HepG2 (cell line): ENCODE results near the gene PTH. TPM values are rescaled to one million over a fixed set of nuclear protein-coding genes. Genes with fewer than 3 reads are reported as not detected.

Experiments used
- ATAC-seq: fragments of 200-7000 bp; cut with Tn5 transposase; 3 replicates; pipeline ENCODE4 v1.9.1; 2020; ENCODE audit warnings: mild to moderate bottlenecking, moderate library complexity
- BruUV-seq: library from RNA; stranded (reverse); fragments of 400-500 nt; replicated peaks from 2 replicates; lab custom pipeline; 2021; lab: Mats Ljungman, UMichigan
- CTCF ChIA-PET: fragments of 300-600 bp; formaldehyde crosslinking; extraction: SDS; loops from one replicate; lab custom pipeline; 2021; ENCODE audit warnings: low total read pairs, inconsistent platforms, low intra/inter-chr PET ratio; lab: Yijun Ruan, JAX
- POLR2A ChIA-PET: fragments of 350-600 bp; sonication (Branson Sonifier 250); formaldehyde crosslinking; loops from one replicate; lab custom pipeline; 2020; ENCODE audit warnings: antibody characterized with exemption, inconsistent platforms; lab: Yijun Ruan, JAX
- DNase-seq: peaks from one replicate; pipeline ENCODE4 v3.0.0-alpha.2; 2015; ENCODE audit warnings: low spot score
- FAIRE-seq: peaks from 3 replicates; lab custom pipeline; 2011; peaks lifted over from hg19 to GRCh38; lab: Jason Lieb, UNC
- H2AFZ ChIP-seq: one replicate; pipeline ENCODE4 v1.6.1; 2011; ENCODE audit warnings: low read length, inconsistent platforms
- H3K27ac ChIP-seq: fragments of 300-600 bp; 3 replicates; pipeline ENCODE4 v1.8.0; 2011; ENCODE audit warnings: mixed run types, mild to moderate bottlenecking, mixed read lengths, low read length, inconsistent platforms; ENCODE audit not compliant: insufficient read depth; ENCODE audit errors: extremely low read length
- H3K27me3 ChIP-seq, 2 experiments: fragments of 200-600 bp in 1 of 2; 2 replicates in 1 of 2; 3 replicates in 1 of 2; pipeline versions ENCODE4 v1.6.0 to v1.8.0; 2011; ENCODE audit warnings: low read length in 2 of 2, mild to moderate bottlenecking in 2 of 2, moderate library complexity in 2 of 2, inconsistent platforms in 1 of 2; ENCODE audit not compliant: insufficient read depth in 2 of 2, control insufficient read depth in 1 of 2
- H3K36me3 ChIP-seq, 2 experiments: fragments of 200-600 bp in 1 of 2; replicated peaks in 1 of 2; 2 replicates in 1 of 2; 3 replicates in 1 of 2; pipeline versions ENCODE4 v1.5.1 to v1.8.0; 2011; ENCODE audit warnings: low read length in 2 of 2, inconsistent platforms in 1 of 2; ENCODE audit not compliant: insufficient read depth in 2 of 2, control insufficient read depth in 1 of 2
- H3K4me1 ChIP-seq: 2 replicates; pipeline ENCODE4 v1.5.1; 2012; ENCODE audit warnings: low read length, inconsistent platforms; ENCODE audit not compliant: insufficient read depth
- H3K4me2 ChIP-seq: 2 replicates; pipeline ENCODE4 v1.6.0; 2011; ENCODE audit warnings: low read depth, low read length, inconsistent platforms
- H3K4me3 ChIP-seq, 3 experiments: fragments of 200-600 bp in 1 of 3; sonication (generic), shearing (Covaris generic) in 1 of 3; replicated peaks in 1 of 3; 2 replicates each; pipeline ENCODE4 v1.5.1; 2011 to 2016; ENCODE audit warnings: low read length in 3 of 3, inconsistent platforms in 2 of 3, low read depth in 2 of 3, mild to moderate bottlenecking in 2 of 3, control low read depth in 1 of 3, mixed read lengths in 1 of 3; ENCODE audit not compliant: insufficient read depth in 1 of 3
- H3K79me2 ChIP-seq: one replicate; pipeline ENCODE4 v1.6.1; 2011; ENCODE audit warnings: low read length, inconsistent platforms; ENCODE audit not compliant: insufficient read depth
- H3K9ac ChIP-seq: 2 replicates; pipeline ENCODE4 v1.6.0; 2011; ENCODE audit warnings: mild to moderate bottlenecking, low read depth, low read length, inconsistent platforms; ENCODE audit not compliant: insufficient read depth
- H3K9me3 ChIP-seq: 2 replicates; pipeline ENCODE4 v1.5.1; 2012; ENCODE audit warnings: mild to moderate bottlenecking, low read length
- H4K20me1 ChIP-seq: 2 replicates; pipeline ENCODE4 v1.6.0; 2011; ENCODE audit warnings: inconsistent platforms, mild to moderate bottlenecking, low read length, moderate library complexity; ENCODE audit not compliant: insufficient read depth
- ATAD3A ChIP-seq: sonication (generic); formaldehyde crosslinking; IDR thresholded peaks from 2 replicates; pipeline ENCODE4 v1.4.0; 2020; ENCODE audit warnings: missing genetic modification reagents
- CEBPB ChIP-seq: IDR thresholded peaks from 2 replicates; pipeline ENCODE4 v1.6.1; 2011; ENCODE audit warnings: low read depth, low read length, improper control_type of control experiment, borderline replicate concordance
- FUBP1 ChIP-seq: sonication (generic); formaldehyde crosslinking; IDR thresholded peaks from 2 replicates; pipeline ENCODE4 v1.5.1; 2020; ENCODE audit warnings: missing genetic modification reagents, mild to moderate bottlenecking, borderline replicate concordance
- MAZ ChIP-seq, 2 experiments: sonication (generic) in 1 of 2; formaldehyde crosslinking in 1 of 2; IDR thresholded peaks; 2 replicates each; pipeline versions ENCODE4 v1.5.0 to v1.6.1; 2012 to 2020; ENCODE audit warnings: low read depth in 2 of 2, mild to moderate bottlenecking in 2 of 2, borderline replicate concordance in 1 of 2, improper control_type of control experiment in 1 of 2, low read length in 1 of 2, missing genetic modification reagents in 1 of 2, moderate library complexity in 1 of 2
- MTA1 ChIP-seq: sonication (generic); formaldehyde crosslinking; IDR thresholded peaks from 2 replicates; pipeline ENCODE4 v1.4.0; 2020; ENCODE audit warnings: missing genetic modification reagents, mild to moderate bottlenecking, borderline replicate concordance
- MZF1 ChIP-seq: sonication (generic); formaldehyde crosslinking; IDR thresholded peaks from 2 replicates; pipeline ENCODE4 v1.8.1; 2023; ENCODE audit warnings: mild to moderate bottlenecking, missing genetic modification reagents, borderline replicate concordance
- NRL ChIP-seq: sonication (generic); formaldehyde crosslinking; IDR thresholded peaks from 2 replicates; pipeline ENCODE4 v1.5.0; 2020; ENCODE audit warnings: missing genetic modification reagents, mild to moderate bottlenecking, moderate library complexity, borderline replicate concordance
- SNAI1 ChIP-seq: sonication (generic); formaldehyde crosslinking; IDR thresholded peaks from 2 replicates; pipeline ENCODE4 v1.5.0; 2020; ENCODE audit warnings: mild to moderate bottlenecking, missing genetic modification reagents, borderline replicate concordance
- TARDBP ChIP-seq: sonication (generic); formaldehyde crosslinking; IDR thresholded peaks from 2 replicates; pipeline ENCODE4 v1.8.0; 2022; ENCODE audit warnings: mild to moderate bottlenecking, missing genetic modification reagents
- ZBTB21 ChIP-seq: sonication (generic); formaldehyde crosslinking; IDR thresholded peaks from 2 replicates; pipeline ENCODE4 v1.4.0; 2020; ENCODE audit warnings: missing genetic modification reagents
- ZBTB3 ChIP-seq: sonication (generic); formaldehyde crosslinking; IDR thresholded peaks from 2 replicates; pipeline ENCODE4 v1.4.0; 2020; ENCODE audit warnings: low read depth, mild to moderate bottlenecking, moderate library complexity, missing genetic modification reagents, borderline replicate concordance
- ZKSCAN1 ChIP-seq: fragments of 150-350 bp; IDR thresholded peaks from 2 replicates; pipeline ENCODE4 v1.6.1; 2014; ENCODE audit warnings: low read length
- ZNF12 ChIP-seq: sonication (generic); formaldehyde crosslinking; IDR thresholded peaks from 2 replicates; pipeline ENCODE4 v1.5.0; 2020; ENCODE audit warnings: missing genetic modification reagents
- ZNF333 ChIP-seq: sonication (generic); formaldehyde crosslinking; IDR thresholded peaks from 2 replicates; pipeline ENCODE4 v1.4.0; 2020; ENCODE audit warnings: mild to moderate bottlenecking, missing genetic modification reagents, borderline replicate concordance
- ZNF382 ChIP-seq: sonication (generic); formaldehyde crosslinking; IDR thresholded peaks from 2 replicates; pipeline ENCODE4 v1.5.0; 2020; ENCODE audit warnings: missing genetic modification reagents, mild to moderate bottlenecking, borderline replicate concordance
- ZNF549 ChIP-seq: sonication (generic); formaldehyde crosslinking; IDR thresholded peaks from 2 replicates; pipeline ENCODE4 v1.5.0; 2020; ENCODE audit warnings: missing genetic modification reagents
- ZSCAN22 ChIP-seq: sonication (generic); formaldehyde crosslinking; IDR thresholded peaks from 2 replicates; pipeline ENCODE4 v1.4.0; 2020; ENCODE audit warnings: mild to moderate bottlenecking, missing genetic modification reagents
- whole genome bisulfite sequencing: methylation state at CpG from one replicate; pipeline ENCODE4 v1.1.6; 2017; ENCODE audit warnings: low lambda C conversion rate; 5-methylcytosine and 5-hydroxymethylcytosine counted together
- in situ Hi-C: cut with HindIII; loops from 2 replicates; pipeline ENCODE4 v1.10.0; 2017; ENCODE audit warnings: low pct_unique_long_range_greater_than_20kb; ENCODE audit not compliant: extremely low pct_ligation_motif_present
- intact Hi-C: fragments of 100-400 bp; cut with micrococcal nuclease; formaldehyde crosslinking; loops from one replicate; pipeline ENCODE4 v1.10.0; 2022; ENCODE audit not compliant: unreplicated experiment
- polyA plus RNA-seq, 8 experiments: library from polyadenylated mRNA; depleted of rRNA in 3 of 8; stranded (reverse) in 7 of 8; unstranded in 1 of 8; fragments of >200 nt; fragmentation: Illumina TruSeq in 4 of 8; extraction: Trizol in 4 of 8; gene quantifications; 2 replicates each; pipeline versions ENCODE4 v1.2.1 to v1.2.3, GENCODE V29; 2011 to 2016; ENCODE audit warnings: low read depth in 4 of 8, missing spikeins in 1 of 8, mixed read lengths in 1 of 8; ENCODE audit not compliant: insufficient read depth in 1 of 8
- total RNA-seq, 5 experiments: library from RNA; depleted of rRNA; stranded (reverse); fragments of >200 nt; fragmentation: Illumina TruSeq; extraction: Trizol; gene quantifications; 2 replicates each; pipeline ENCODE4 v1.2.3, GENCODE V29; 2016; ENCODE audit warnings: low read depth in 1 of 5

The PTH gene
- total and polyA plus RNA-seq, 2 of the 13 experiments (the other 11 are each of a cell fraction or from before 2014, with no cell fraction given) = not detected

- H3K4me3 ChIP-seq = no peak overlapping the region
- no peak for ATAC-seq
- no peaks in the 10 kb centered on the region for H3K9me3 ChIP-seq
- in situ Hi-C loops = no loop called here
- H3K27ac ChIP-seq = no peak overlapping the region
- no peaks in the 10 kb centered on the region for H3K27me3 ChIP-seq
- POLR2A ChIA-PET = no interaction called here
- no peaks in the 10 kb centered on the region for H3K36me3 ChIP-seq
- H2AFZ ChIP-seq = no peak overlapping the region
- intact Hi-C loops = no loop called here
- no peak overlapping the region for H3K4me2 ChIP-seq
- FAIRE-seq = no peak
- WGBS = 94% methylated on average over 2 of the region's 2 CpGs
- no peaks in the 10 kb centered on the region for H4K20me1 ChIP-seq
- H3K79me2 ChIP-seq = peaks cover 3% of the 10 kb centered on the region
- H3K9ac ChIP-seq = no peak overlapping the region
- DNase-seq = no peak
- TF ChIP-seq MTA1 (CRISPR knock-in tag) = no peak
- no peak for TF ChIP-seq MAZ (IDR thresholded peaks at IDR 0.05; ENCODE audit: borderline replicate concordance, low read depth, low read length)
- TF ChIP-seq MAZ (CRISPR knock-in tag; IDR thresholded peaks at IDR 0.05; ENCODE audit: low read depth) = no peak
- no peak for TF ChIP-seq ZKSCAN1
- TF ChIP-seq ZNF12 (CRISPR knock-in tag) = no peak
- no peak for TF ChIP-seq NRL (CRISPR knock-in tag)
- no peak for TF ChIP-seq ZNF549
- no peak for TF ChIP-seq MZF1 (CRISPR knock-in tag)
- no peak for TF ChIP-seq ZBTB3
- no peak for TF ChIP-seq ZSCAN22 (CRISPR knock-in tag)
- no peak for TF ChIP-seq TARDBP (CRISPR knock-in tag)
- no peak for TF ChIP-seq ZNF333
- TF ChIP-seq ZNF382 = no peak
- no peak for TF ChIP-seq CEBPB
- no peak for TF ChIP-seq ZBTB21 (CRISPR knock-in tag)
- TF ChIP-seq SNAI1 = no peak
- TF ChIP-seq FUBP1 = no peak
- TF ChIP-seq ATAD3A (CRISPR knock-in tag) = no peak
- no peaks in the 10 kb centered on the region for H3K4me1 ChIP-seq
- BruUV-seq = no TSS peak
- CTCF ChIA-PET = no interaction called here
These were observed 50.2 kb downstream of the PTH start for GRCh38 chr11:13445588-13445987.

Other genes starting within 250 kb of the PTH start
- 4.8 and 5.0 TPM in 2 replicates for gene BMAL1, start 218.2 kb downstream of the PTH start, total RNA-seq (2016; rRNA removed; fragmentation: Illumina TruSeq; extraction: Trizol)
- 3.3 and 4.5 TPM in 2 replicates for gene BMAL1, start 218.2 kb downstream of the PTH start, polyA plus RNA-seq (2011; rRNA removed)
- gene BTBD10, start 32.8 kb downstream of the PTH start, total RNA-seq (2016; rRNA removed; fragmentation: Illumina TruSeq; extraction: Trizol) = 26.6 and 37.0 TPM in 2 replicates
- 9.0 and 9.8 TPM in 2 replicates for gene BTBD10, start 32.8 kb downstream of the PTH start, polyA plus RNA-seq (2011; rRNA removed)
- gene FAR1, start 172.7 kb upstream of the PTH start, total RNA-seq (2016; rRNA removed; fragmentation: Illumina TruSeq; extraction: Trizol) = 0.95 and 1.1 TPM in 2 replicates
- 0.40 and 0.63 TPM in 2 replicates for gene FAR1, start 172.7 kb upstream of the PTH start, polyA plus RNA-seq (2011; rRNA removed)